Hepatic stellate cell (primary cell): Measurements from ENCODE around the gene SETBP1.

ENCODE experiments used
- DNase-seq: peaks from one replicate; pipeline ENCODE4 v3.0.0; 2011; ENCODE audit warnings: low spot score

Gene SETBP1

DNA sequence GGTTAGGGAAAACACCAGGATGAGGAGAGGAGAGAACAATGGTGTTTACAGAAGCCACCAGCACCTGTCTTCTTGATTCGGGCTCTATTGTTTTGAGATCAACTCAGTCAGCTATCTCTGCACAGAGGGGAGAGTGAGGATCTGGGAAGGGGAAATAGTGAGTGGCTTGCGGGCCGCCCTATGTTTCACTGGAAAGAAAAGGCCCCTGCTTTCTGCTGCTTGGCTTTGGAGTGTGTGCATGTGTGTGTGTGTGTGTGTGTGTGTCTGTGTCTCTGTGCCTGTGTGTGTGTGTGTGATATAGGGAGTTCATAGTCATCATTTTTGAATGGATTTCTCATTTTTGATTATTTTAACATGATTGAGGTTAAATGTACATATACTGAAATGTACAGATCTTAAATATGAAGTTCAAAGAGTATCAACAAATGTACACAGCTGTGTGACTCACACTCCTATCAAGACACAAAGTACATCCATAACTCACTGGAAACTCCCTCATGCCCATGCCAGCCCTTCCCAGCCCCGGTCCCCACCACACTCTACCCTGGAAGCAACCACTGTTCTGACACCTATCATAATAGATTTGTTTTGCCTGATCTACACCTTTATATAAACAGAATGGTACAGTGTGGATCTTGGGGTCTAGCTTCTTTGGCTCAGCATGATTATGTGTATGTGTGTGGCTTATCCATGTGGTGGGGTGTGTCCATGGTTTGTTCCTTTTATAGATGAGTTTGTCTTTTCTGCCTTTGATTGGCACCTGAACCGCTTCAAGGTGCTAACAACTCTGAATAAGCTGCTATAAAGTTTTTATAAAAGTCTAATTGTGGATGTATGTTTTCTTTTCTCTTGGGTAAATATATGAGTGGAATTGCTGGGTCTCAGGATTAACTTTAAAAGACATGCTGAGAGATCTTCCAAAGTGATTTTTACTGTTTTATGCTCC, 258.3 kb downstream of the SETBP1 start:
- DNase-seq = no peak

DNA sequence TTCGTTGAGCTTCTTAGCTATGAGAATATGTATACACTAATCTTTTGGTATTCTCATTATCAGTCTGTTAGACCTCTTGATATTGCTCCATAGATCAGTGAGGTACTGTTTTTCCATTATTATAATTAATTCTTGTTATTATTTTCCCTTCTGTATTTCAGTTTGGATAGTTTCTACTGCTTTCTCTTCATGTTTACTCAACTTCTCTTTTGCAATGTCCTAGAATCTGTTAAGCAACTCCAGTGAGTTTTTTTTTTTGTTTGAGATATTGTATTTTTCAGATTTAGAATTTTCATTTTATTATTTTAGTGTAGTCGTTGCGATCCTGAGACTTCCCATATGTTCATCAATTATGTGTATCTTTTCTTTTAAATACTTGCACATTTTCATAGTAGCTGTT, 260.8 kb downstream of the SETBP1 start:
- DNase-seq = no peak

- DNase-seq = no peak
These were observed 261.4 kb downstream of the SETBP1 start for GRCh38 chr18:44942073-44942472.

DNA sequence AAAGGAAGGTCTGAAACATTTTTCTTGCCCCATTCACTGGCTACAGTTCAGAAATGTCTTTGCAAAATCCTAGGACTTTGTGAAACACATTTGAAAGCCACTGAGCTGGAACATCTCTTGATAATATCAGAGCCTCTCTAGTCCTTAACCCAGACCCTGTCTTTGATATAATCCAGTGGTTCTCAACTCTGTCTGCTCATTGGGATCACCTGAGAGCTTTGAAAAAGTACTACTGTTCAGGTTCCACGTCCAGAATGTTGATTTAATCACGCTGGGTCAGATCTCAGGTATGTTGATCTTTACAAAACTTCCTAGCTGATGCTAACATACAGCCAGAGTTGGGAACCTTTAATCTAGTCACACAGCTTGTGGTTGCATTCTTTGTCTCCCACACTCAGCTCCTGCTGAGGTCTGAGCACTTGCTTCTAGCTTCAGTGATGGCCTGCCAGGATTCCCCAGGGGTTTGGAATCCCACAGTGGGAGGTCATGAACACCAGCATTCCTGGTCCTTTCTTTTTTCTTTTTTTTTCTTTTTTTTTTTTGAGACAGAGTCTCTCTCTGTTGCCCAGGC, 262.7 kb downstream of the SETBP1 start:
- peak; percentile 49 for DNase-seq

DNA sequence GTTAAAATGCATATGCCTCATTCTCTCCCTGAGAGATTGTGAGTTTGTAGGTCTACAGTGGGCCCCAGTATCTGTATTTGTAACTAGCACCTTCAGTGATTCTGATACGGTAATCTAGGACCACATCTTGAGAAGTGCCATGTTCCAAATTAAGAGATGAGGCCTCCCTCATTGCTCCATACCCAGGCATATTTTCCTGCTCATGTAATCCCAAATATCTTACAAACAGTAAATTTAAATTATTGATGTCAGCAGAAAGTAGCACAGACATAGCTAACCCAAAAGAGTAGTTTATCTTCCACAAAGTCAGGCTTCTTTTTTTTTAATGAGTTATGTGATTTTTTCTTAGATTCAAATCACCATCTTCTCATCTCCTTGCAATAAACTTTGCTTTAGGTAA, 263.8 kb downstream of the SETBP1 start:
- DNase-seq = no peak

GRCh38 chr18:44945888-44946401, 265.3 kb downstream of the SETBP1 start:
- DNase-seq = no peak

GRCh38 chr18:44946529-44947113, 265.9 kb downstream of the SETBP1 start:
- no peak for DNase-seq

DNA sequence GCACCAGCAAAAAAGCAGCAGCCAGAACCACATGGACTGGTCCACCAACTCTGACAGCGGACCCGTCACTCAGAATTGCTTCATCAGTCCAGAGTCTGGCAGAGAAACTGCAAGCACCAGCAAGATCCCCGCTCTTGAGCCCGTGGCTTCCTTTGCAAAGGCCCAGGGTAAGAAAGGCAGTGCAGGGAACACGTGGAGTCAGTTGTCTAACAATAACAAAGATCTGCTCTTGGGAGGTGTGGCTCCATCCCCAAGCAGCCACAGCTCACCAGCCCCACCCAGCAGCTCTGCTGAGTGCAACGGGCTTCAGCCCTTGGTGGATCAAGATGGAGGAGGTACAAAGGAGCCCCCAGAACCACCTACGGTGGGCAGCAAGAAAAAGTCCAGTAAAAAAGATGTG, 269.3 kb downstream of the SETBP1 start:
- no peak for DNase-seq

DNA sequence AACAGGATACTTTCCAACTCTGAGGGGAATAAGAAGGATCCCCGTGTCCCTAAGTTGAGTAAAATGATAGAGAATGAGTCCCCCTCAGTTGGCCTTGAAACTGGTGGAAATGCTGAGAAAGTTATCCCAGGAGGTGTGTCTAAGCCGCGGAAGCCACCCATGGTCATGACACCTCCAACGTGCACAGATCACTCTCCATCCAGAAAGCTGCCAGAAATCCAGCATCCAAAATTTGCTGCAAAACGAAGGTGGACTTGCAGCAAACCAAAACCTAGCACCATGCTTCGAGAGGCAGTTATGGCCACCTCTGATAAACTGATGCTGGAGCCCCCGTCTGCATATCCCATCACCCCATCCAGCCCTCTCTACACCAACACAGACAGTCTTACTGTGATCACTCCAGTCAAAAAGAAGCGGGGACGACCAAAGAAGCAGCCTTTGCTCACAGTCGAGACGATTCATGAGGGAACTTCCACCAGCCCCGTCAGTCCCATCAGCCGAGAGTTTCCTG, 270.1 kb downstream of the SETBP1 start:
- DNase-seq = no peak

- DNase-seq = no peak
These were observed 271.1 kb downstream of the SETBP1 start for GRCh38 chr18:44951748-44952147.

DNA sequence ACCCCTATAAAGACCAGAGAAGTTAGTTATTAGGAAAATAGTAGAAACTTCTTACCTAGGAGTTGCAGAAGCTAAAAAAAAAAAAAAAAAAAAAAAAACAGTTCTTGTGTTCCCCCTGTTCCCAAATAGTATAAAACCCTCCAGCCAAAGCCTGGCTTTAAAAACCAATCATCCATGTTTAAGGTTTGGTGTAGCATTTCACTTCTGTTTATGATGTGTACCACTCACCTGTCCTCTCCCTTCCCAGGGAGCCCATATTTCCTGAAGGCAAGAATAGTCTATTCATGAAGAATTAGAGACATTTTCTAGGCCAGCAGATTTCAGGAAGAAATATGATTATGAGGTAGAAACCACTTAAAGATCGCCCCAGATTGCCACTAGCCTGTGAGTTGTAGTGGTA, 273.6 kb downstream of the SETBP1 start:
- DNase-seq = no peak

DNA sequence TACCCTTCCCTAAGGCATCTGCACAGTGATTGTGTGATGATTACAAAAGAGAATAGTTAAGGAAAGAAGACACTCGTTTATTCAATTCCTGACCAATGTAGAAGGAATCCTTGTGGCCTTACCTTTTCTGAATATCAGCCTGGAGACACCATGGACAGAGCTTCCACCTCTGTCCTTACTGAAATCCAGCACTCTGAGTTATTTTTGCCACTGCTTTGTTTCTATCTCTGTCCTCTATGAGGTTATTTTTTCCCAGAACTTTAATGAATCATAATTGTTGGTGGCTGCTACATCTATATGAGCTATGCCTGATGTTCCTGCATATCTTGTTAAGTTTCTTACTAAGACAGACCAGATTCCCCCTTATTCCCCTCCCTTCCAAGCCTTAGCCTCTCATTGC, 275.1 kb downstream of the SETBP1 start:
- DNase-seq = no peak

- DNase-seq = no peak
These were observed 276.3 kb downstream of the SETBP1 start for GRCh38 chr18:44957025-44957424.

DNA sequence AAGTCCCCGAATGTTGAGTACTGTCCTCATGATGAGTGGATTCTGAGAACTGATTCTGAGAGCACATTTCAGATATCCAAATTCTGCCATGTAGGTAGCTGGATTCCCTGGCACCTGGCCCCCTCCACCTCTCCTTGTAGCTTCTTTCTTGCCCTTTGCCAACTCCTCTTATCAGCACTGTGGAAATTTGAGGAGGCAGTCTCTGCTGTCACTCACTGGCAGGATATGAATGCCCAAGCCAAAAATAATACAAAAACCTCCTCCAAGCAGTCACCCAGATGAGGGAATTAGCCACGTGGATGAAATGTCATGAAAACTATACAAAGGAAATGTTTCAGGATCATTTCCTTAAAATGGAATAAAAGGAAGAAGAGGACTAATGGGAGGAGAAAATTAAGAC, 276.8 kb downstream of the SETBP1 start:
- no peak for DNase-seq

- no peak for DNase-seq
These were observed 277.4 kb downstream of the SETBP1 start for GRCh38 chr18:44958040-44958439.

DNA sequence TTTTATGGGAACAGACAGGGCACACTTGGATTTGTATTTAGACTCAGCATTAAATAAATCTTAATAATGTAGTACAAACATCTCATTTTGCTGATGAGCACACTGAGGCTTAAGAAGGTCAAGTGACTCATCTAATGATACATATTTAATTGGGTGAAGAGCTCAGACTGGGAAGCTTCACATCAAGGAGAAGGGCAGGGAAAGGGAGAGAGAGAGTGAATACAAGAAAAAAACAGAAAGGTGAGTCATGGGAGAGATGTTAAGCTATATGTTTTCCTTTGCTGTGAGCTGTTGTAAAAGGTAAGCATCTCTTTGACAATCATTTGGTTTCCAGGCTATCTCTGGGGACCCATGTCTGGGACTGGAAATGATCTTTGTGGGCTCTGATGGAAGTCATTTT, 277.8 kb downstream of the SETBP1 start:
- DNase-seq = no peak

- no peak for DNase-seq
These were observed 278.3 kb downstream of the SETBP1 start for GRCh38 chr18:44959013-44959412.

GRCh38 chr18:44960580-44960979, 279.9 kb downstream of the SETBP1 start:
- no peak for DNase-seq

GRCh38 chr18:44961288-44961995, 280.8 kb downstream of the SETBP1 start:
- DNase-seq = no peak

DNA sequence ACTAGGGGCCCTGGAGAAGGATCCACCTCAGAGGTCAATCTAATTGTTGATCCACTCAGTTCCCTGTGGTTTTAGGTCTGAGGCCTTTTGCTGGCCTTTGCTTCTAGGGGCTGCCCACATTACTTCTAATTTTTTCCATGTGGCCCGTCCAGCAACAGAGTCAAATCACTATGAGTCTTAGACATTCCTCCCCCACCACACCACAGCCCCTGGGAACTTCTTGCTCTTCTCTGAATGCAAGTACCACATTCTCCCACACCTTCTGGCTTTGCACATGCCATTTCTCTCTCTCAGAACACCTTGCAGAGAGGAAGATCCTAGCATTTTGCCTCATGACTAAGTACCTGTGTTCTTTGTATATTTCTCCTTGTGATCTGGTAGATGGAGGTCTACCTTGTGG, 286.9 kb downstream of the SETBP1 start:
- DNase-seq = no peak

DNA sequence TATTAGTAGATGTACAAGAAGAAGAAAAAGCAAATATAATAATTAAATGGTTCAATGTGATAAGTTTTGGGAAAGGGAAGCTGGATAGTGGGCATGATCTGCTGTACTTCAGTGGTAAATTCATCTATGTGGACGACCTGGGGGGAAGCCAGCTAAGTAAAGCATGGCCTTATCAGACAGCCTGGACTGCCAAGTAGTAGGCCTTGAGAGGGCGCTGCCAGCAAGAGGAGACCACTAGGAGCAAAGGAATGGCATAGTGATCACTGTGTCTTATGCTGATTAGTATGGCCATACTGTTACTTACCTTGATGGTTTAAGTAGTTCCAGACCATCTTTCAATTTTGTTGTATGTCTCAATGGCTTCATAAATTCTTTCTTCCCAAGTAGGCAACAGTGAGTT, 287.6 kb downstream of the SETBP1 start:
- DNase-seq = no peak

DNA sequence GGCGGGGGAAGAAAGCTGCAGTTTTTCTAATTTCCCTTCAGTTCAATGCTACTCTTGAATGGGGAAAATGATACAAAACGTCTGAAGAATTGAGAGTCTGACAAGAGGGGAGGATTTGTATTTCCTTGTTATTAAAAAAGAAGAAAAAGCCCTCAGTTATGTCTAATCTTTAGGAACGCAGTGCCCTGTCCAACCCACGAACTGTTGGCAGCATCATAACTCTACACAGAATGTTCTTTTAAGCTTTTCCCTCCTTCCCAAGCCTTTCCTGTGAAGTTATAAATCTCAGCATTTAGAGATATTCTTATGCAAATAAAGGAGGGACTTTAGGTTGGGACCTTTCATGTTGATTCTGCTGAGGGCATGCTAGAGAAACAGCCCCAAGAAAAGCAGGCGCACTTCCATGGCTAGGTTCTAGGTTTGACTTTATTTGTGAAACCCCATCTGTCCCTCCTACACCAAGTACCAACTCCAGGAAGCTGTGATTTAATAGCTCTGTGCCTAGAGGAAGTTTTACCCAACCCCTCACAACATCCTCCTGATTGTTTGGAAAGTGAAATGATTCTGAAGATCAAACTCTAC, 288.6 kb downstream of the SETBP1 start:
- no peak for DNase-seq
